DOHH2 (cell line): Measurements from ENCODE around the gene KCP.
A peak's percentile ranks its signal among the peaks of the same experiment; 100 is the strongest.

Source experiments
- H3F3A ChIP-seq: fragments of 200-600 bp; sonication (generic), shearing (Covaris generic); 2 replicates; pipeline ENCODE4 v1.6.0; 2016; ENCODE audit warnings: antibody characterized with exemption, mild to moderate bottlenecking; ENCODE audit not compliant: control insufficient read depth, insufficient read depth
- H3K27ac ChIP-seq: fragments of 200-600 bp; sonication (generic); 2 replicates; pipeline ENCODE4 v1.5.1; 2014; ENCODE audit warnings: low read depth, mild to moderate bottlenecking, low read length, moderate library complexity
- H3K27me3 ChIP-seq: fragments of 200-600 bp; sonication (generic); 2 replicates; pipeline ENCODE4 v1.6.1; 2014; ENCODE audit warnings: mild to moderate bottlenecking, low read length, mixed read lengths; ENCODE audit not compliant: control insufficient read depth
- H3K36me3 ChIP-seq: fragments of 200-600 bp; sonication (generic); 2 replicates; pipeline ENCODE4 v1.6.1; 2014; ENCODE audit warnings: mild to moderate bottlenecking, low read length, moderate library complexity, mixed read lengths; ENCODE audit not compliant: control insufficient read depth
- H3K4me1 ChIP-seq: fragments of 200-600 bp; sonication (generic); 2 replicates; pipeline ENCODE4 v1.6.1; 2014; ENCODE audit warnings: mild to moderate bottlenecking, low read length, mixed read lengths; ENCODE audit not compliant: control insufficient read depth
- H3K4me2 ChIP-seq: fragments of 200-600 bp; sonication (generic); 2 replicates; pipeline ENCODE4 v1.6.0; 2014; ENCODE audit warnings: mild to moderate bottlenecking, low read length, moderate library complexity
- H3K4me3 ChIP-seq: fragments of 200-600 bp; sonication (generic); 2 replicates; pipeline ENCODE4 v1.5.1; 2014; ENCODE audit warnings: mild to moderate bottlenecking, low read length, mixed read lengths
- H3K79me2 ChIP-seq: fragments of 200-600 bp; sonication (generic); 2 replicates; pipeline ENCODE4 v1.6.1; 2014; ENCODE audit warnings: mild to moderate bottlenecking, low read length, mixed read lengths; ENCODE audit not compliant: control insufficient read depth
- H3K9me2 ChIP-seq: fragments of 200-600 bp; sonication (generic); replicated peaks from 2 replicates; pipeline ENCODE4 v1.6.1; 2014; ENCODE audit warnings: mild to moderate bottlenecking, low read length, mixed read lengths; ENCODE audit not compliant: control insufficient read depth
- H3K9me3 ChIP-seq: fragments of 200-600 bp; sonication (generic); 2 replicates; pipeline ENCODE4 v1.6.1; 2014; ENCODE audit warnings: antibody characterized with exemption, low read length, mixed read lengths; ENCODE audit not compliant: control insufficient read depth, insufficient read depth
- H4K20me1 ChIP-seq: fragments of 200-600 bp; sonication (generic); 2 replicates; pipeline ENCODE4 v1.6.0; 2014; ENCODE audit warnings: low read depth, mild to moderate bottlenecking, antibody characterized with exemption, low read length, moderate library complexity; ENCODE audit not compliant: control insufficient read depth, insufficient read depth
- EZH2phosphoT487 ChIP-seq: fragments of 200-600 bp; sonication (generic); IDR thresholded peaks from 2 replicates; pipeline ENCODE4 v1.6.1; 2017; ENCODE audit warnings: borderline replicate concordance, mild to moderate bottlenecking, antibody characterized with exemption, low read length, moderate library complexity, mixed read lengths
- TF ChIP-seq, protein P1 (sequence below): fragments of 200-600 bp; sonication (generic); IDR thresholded peaks from one replicate; pipeline ENCODE4 v1.5.1; 2014; ENCODE audit warnings: antibody characterized with exemption, mild to moderate bottlenecking, low read depth, low read length; ENCODE audit not compliant: poor library complexity, severe bottlenecking

Gene KCP

DNA sequence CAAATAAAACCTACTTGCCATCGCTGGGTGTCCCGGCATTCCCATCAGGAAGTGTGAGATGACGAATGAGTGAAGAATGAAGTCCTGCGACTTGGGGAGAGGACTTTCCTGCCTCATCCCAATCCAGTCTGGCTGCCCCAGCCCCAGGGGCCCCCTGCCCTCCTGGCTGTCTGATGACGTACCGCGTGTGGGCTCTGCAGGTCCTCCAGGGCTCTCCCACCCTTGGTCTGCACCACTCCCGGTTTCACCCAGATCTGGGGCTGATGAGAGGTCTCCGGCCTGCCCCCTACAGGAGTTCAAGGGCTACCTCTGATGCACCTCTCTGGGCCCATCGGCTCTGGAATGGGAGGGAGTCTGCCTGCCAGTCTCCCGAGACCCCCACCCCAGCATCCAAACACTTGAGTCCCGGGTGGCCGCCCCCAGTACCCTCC, 38.1 kb downstream of the KCP start:
- H3K4me1 ChIP-seq = peaks cover 38% of the 10 kb centered on the region
- H3K9me2 ChIP-seq = no peaks in the 10 kb centered on the region
- no peak overlapping the region for H3K4me2 ChIP-seq
- H3K9me3 ChIP-seq = no peaks in the 10 kb centered on the region
- H4K20me1 ChIP-seq = 0 out of 2 replicates have a peak, but pooled peaks cover 5% of the 10 kb centered on the region
- H3K79me2 ChIP-seq = no peaks in the 10 kb centered on the region
- H3K27me3 ChIP-seq = peaks cover 6% of the 10 kb centered on the region
- H3K36me3 ChIP-seq = no peaks in the 10 kb centered on the region
- H3K4me3 ChIP-seq = no peak overlapping the region
- H3K27ac ChIP-seq = no peak overlapping the region
- H3F3A ChIP-seq = peaks cover 9% of the 10 kb centered on the region
- no peak for TF ChIP-seq EZH2phosphoT487
- TF ChIP-seq, protein P1, sequence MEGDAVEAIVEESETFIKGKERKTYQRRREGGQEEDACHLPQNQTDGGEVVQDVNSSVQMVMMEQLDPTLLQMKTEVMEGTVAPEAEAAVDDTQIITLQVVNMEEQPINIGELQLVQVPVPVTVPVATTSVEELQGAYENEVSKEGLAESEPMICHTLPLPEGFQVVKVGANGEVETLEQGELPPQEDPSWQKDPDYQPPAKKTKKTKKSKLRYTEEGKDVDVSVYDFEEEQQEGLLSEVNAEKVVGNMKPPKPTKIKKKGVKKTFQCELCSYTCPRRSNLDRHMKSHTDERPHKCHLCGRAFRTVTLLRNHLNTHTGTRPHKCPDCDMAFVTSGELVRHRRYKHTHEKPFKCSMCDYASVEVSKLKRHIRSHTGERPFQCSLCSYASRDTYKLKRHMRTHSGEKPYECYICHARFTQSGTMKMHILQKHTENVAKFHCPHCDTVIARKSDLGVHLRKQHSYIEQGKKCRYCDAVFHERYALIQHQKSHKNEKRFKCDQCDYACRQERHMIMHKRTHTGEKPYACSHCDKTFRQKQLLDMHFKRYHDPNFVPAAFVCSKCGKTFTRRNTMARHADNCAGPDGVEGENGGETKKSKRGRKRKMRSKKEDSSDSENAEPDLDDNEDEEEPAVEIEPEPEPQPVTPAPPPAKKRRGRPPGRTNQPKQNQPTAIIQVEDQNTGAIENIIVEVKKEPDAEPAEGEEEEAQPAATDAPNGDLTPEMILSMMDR = peak; percentile 44

DNA sequence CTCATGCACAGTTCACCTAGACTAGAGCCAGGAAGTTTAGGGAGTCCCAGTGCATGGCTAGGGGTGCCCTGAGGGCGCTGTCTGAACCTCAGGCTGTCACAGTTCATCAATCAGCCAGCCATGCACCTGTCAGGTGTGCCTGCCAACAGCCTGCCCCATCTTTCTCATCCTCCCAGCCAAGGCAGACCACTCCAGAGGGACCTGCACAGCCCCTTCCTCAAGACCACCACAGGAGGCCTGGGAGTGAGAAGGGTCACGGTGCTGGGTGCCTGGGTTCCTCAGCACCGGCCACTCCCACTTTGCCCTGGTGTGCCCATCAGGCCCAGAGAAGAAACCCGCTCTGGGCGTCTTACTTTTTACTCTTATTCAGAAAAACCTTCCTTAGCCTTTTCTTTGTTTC, 39.5 kb downstream of the KCP start:
- peaks cover 9% of the 10 kb centered on the region for H3F3A ChIP-seq
- H3K4me1 ChIP-seq = peaks cover 38% of the 10 kb centered on the region
- no peaks in the 10 kb centered on the region for H3K9me2 ChIP-seq
- 0 out of 2 replicates have a peak, but pooled peaks cover 5% of the 10 kb centered on the region for H4K20me1 ChIP-seq
- H3K27me3 ChIP-seq = peaks cover 6% of the 10 kb centered on the region
- no peaks in the 10 kb centered on the region for H3K9me3 ChIP-seq
- H3K4me2 ChIP-seq = peak overlapping the region; percentile 85
- H3K4me3 ChIP-seq = peak overlapping the region; percentile 10; the same call in 1 of the 2 replicates
- no peak overlapping the region for H3K27ac ChIP-seq
- no peaks in the 10 kb centered on the region for H3K79me2 ChIP-seq
- TF ChIP-seq, protein P1 = peak; percentile 11
- TF ChIP-seq EZH2phosphoT487 = no peak
- H3K36me3 ChIP-seq = peaks cover 10% of the 10 kb centered on the region

DNA sequence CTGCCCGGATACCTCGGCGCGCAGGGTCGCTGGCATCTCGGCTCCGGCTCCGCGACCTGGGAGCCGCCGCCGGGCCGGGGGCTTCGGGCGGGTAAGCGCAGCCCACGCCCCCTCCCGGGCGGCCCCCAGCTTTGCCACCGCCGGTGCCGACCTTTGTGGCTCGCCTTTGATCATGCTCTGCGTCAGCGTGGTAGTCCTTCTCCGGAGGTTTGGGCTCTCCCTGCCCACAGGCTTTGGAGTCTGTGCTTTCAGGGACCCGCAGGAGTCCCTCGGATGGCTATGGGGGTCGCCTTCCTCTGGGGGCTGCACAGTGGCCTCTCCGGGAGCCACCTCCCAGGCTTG, 40.6 kb downstream of the KCP start:
- Histone ChIP-seq H4K20me1 (0 out of 2 replicates have a peak, but pooled peaks cover 5% of the 10 kb centered on the region), H3F3A (peaks cover 9% of the 10 kb centered on the region), H3K4me3 (peak overlapping the region; percentile 72), H3K9me3 (no peaks in the 10 kb centered on the region), H3K36me3 (peaks cover 21% of the 10 kb centered on the region), H3K4me2 (peak overlapping the region; percentile 85), H3K27ac (no peak overlapping the region), H3K9me2 (no peaks in the 10 kb centered on the region), H3K27me3 (peaks cover 6% of the 10 kb centered on the region), H3K4me1 (peaks cover 38% of the 10 kb centered on the region), H3K79me2 (peaks cover 4% of the 10 kb centered on the region)
- TF ChIP-seq, protein P1 = no peak
- TF ChIP-seq EZH2phosphoT487 = no peak
